A673 (cell line): ENCODE measurements around the gene MAML2.

ENCODE experiments used
- CTCF ChIP-seq: fragments of 300-800, 200-600 bp; sonication (generic); conservative IDR thresholded peaks from 2 replicates; pipeline ENCODE4 v1.5.1; 2017; ENCODE audit warnings: low read depth, mild to moderate bottlenecking, antibody characterized with exemption, low read length, moderate library complexity, mixed read lengths
- EZH2 ChIP-seq: fragments of 200-600 bp; sonication (generic); IDR thresholded peaks from 2 replicates; pipeline ENCODE4 v1.6.1; 2017; ENCODE audit warnings: borderline replicate concordance, low read depth, mild to moderate bottlenecking, mixed read lengths, antibody characterized with exemption, low read length; ENCODE audit not compliant: poor library complexity, severe bottlenecking

- TF ChIP-seq CTCF (no peak), EZH2 (no peak)
Observed at GRCh38 chr11:96338910-96339705, 3.9 kb downstream of the MAML2 start.
